Measurements from ENCODE around the gene SFRP5.

GRCh38 chr10:97738616-97739015 lies 33.2 kb downstream of the SFRP5 start:
- TF ChIP-seq EZH2 (IDR thresholded peaks at IDR 0.05; ENCODE audit: borderline replicate concordance, low read depth, low read length, severe bottlenecking) (no peak), POLR2A (IDR thresholded peaks at IDR 0.05; ENCODE audit: low read depth, low read length) (no peak), POLR2AphosphoS5 (IDR thresholded peaks at IDR 0.05; ENCODE audit: insufficient read depth, low read depth, low read length) (no peak), MAX (IDR thresholded peaks at IDR 0.05; ENCODE audit: insufficient read depth, insufficient read length) (no peak), JUN (IDR thresholded peaks at IDR 0.05; ENCODE audit: borderline replicate concordance, insufficient read depth, insufficient read length, low read depth) (no peak)
- TF ChIP-seq, protein P1, sequence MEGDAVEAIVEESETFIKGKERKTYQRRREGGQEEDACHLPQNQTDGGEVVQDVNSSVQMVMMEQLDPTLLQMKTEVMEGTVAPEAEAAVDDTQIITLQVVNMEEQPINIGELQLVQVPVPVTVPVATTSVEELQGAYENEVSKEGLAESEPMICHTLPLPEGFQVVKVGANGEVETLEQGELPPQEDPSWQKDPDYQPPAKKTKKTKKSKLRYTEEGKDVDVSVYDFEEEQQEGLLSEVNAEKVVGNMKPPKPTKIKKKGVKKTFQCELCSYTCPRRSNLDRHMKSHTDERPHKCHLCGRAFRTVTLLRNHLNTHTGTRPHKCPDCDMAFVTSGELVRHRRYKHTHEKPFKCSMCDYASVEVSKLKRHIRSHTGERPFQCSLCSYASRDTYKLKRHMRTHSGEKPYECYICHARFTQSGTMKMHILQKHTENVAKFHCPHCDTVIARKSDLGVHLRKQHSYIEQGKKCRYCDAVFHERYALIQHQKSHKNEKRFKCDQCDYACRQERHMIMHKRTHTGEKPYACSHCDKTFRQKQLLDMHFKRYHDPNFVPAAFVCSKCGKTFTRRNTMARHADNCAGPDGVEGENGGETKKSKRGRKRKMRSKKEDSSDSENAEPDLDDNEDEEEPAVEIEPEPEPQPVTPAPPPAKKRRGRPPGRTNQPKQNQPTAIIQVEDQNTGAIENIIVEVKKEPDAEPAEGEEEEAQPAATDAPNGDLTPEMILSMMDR (IDR thresholded peaks at IDR 0.05; ENCODE audit: extremely low read depth in 1 of 2, insufficient read depth in 1 of 2, low read depth in 1 of 2, low read length in 2 of 2) = no peak

Measured in endothelial cell of umbilical vein (primary cell).